Measurements from ENCODE around the gene KLF6.

The KLF6 gene

GRCh38 chr10:3780771-3781467 is 4.1 kb downstream of the KLF6 start:
- Histone ChIP-seq H3K9me3 (ENCODE audit: control insufficient read depth, insufficient read depth, low read depth, low read length) (no peaks in the 10 kb centered on the region), H3K27ac (ENCODE audit: extremely low read depth, low read depth, low read length) (no peak overlapping the region), H3K4me1 (ENCODE audit: control insufficient read depth, insufficient read depth, low read length) (peaks cover 15% of the 10 kb centered on the region), H3K36me3 (ENCODE audit: control insufficient read depth in 2 of 2, insufficient read depth in 1 of 2, low read length in 2 of 2) (peaks cover 14 to 55% of the 10 kb centered on the region in 2 experiments), H3K4me3 (ENCODE audit: low read depth, low read length) (no peak overlapping the region)
- POLR2A ChIA-PET = interaction anchor here (0.5 kb wide), 1 partner anchor 32 kb away, joined by 7 read pairs; no protein-coding TSS in a partner anchor
- CTCF ChIA-PET = no interaction called here
- TF ChIP-seq EGR2 (tag by site-specific recombination; IDR thresholded peaks at IDR 0.05; ENCODE audit: low read depth) = no peak
- no peak for TF ChIP-seq ZNF311 (tag by site-specific recombination; IDR thresholded peaks at IDR 0.05; ENCODE audit: borderline replicate concordance)
- TF ChIP-seq ZNF514 (tag by site-specific recombination; IDR thresholded peaks at IDR 0.05) = no peak
- no peak for TF ChIP-seq ZNF362 (tag by site-specific recombination; IDR thresholded peaks at IDR 0.05)
- TF ChIP-seq, protein P1, sequence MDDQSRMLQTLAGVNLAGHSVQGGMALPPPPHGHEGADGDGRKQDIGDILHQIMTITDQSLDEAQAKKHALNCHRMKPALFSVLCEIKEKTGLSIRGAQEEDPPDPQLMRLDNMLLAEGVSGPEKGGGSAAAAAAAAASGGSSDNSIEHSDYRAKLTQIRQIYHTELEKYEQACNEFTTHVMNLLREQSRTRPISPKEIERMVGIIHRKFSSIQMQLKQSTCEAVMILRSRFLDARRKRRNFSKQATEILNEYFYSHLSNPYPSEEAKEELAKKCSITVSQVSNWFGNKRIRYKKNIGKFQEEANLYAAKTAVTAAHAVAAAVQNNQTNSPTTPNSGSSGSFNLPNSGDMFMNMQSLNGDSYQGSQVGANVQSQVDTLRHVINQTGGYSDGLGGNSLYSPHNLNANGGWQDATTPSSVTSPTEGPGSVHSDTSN (CRISPR knock-in tag; IDR thresholded peaks at IDR 0.05) = no peak
- TF ChIP-seq GLI4 (tag by site-specific recombination; IDR thresholded peaks at IDR 0.05) = no peak
- TF ChIP-seq, protein P2, sequence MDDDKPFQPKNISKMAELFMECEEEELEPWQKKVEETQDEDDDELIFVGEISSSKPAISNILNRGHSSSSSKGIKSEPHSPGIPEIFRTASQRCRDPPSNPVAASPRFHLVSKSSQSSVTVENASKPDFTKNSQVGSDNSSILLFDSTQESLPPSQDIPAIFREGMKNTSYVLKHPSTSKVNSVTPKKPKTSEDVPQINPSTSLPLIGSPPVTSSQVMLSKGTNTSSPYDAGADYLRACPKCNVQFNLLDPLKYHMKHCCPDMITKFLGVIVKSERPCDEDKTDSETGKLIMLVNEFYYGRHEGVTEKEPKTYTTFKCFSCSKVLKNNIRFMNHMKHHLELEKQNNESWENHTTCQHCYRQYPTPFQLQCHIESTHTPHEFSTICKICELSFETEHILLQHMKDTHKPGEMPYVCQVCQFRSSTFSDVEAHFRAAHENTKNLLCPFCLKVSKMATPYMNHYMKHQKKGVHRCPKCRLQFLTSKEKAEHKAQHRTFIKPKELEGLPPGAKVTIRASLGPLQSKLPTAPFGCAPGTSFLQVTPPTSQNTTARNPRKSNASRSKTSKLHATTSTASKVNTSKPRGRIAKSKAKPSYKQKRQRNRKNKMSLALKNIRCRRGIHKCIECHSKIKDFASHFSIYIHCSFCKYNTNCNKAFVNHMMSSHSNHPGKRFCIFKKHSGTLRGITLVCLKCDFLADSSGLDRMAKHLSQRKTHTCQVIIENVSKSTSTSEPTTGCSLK (tag by site-specific recombination; IDR thresholded peaks at IDR 0.05) = no peak
- no peak for TF ChIP-seq ZNF148 (tag by site-specific recombination; IDR thresholded peaks at IDR 0.05; ENCODE audit: borderline replicate concordance)
- TF ChIP-seq, protein P3, sequence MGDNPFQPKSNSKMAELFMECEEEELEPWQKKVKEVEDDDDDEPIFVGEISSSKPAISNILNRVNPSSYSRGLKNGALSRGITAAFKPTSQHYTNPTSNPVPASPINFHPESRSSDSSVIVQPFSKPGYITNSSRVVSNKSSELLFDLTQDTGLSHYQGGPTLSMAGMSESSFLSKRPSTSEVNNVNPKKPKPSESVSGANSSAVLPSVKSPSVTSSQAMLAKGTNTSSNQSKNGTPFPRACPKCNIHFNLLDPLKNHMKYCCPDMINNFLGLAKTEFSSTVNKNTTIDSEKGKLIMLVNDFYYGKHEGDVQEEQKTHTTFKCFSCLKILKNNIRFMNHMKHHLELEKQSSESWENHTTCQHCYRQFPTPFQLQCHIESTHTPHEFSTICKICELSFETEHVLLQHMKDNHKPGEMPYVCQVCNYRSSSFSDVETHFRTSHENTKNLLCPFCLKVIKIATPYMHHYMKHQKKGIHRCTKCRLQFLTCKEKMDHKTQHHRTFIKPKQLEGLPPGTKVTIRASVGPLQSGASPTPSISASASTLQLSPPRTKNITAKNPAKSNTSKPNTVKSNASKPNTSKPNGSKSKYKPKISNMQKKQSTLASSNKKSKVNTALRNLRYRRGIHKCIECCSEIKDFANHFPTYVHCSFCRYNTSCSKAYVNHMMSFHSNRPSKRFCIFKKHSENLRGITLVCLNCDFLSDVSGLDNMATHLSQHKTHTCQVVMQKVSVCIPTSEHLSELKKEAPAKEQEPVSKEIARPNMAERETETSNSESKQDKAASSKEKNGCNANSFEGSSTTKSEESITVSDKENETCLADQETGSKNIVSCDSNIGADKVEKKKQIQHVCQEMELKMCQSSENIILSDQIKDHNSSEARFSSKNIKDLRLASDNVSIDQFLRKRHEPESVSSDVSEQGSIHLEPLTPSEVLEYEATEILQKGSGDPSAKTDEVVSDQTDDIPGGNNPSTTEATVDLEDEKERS (tag by site-specific recombination; IDR thresholded peaks at IDR 0.05) = no peak
- no peak for TF ChIP-seq ZNF654 (tag by site-specific recombination; IDR thresholded peaks at IDR 0.05; ENCODE audit: low read depth)
- no peak for TF ChIP-seq ZNF621 (tag by site-specific recombination; IDR thresholded peaks at IDR 0.05)
- no peak for TF ChIP-seq ZNF544 (tag by site-specific recombination; IDR thresholded peaks at IDR 0.05)
- TF ChIP-seq ZNF529 (tag by site-specific recombination; IDR thresholded peaks at IDR 0.05; ENCODE audit: insufficient replicate concordance) = no peak
- no peak for TF ChIP-seq ZNF670 (tag by site-specific recombination; IDR thresholded peaks at IDR 0.05; ENCODE audit: low read depth)
- no peak for TF ChIP-seq ZNF747 (tag by site-specific recombination; IDR thresholded peaks at IDR 0.05)
- TF ChIP-seq ZNF571 (tag by site-specific recombination; IDR thresholded peaks at IDR 0.05) = no peak
- TF ChIP-seq ZNF639 (tag by site-specific recombination; IDR thresholded peaks at IDR 0.05) = no peak
- TF ChIP-seq ZBTB21 (tag by site-specific recombination; IDR thresholded peaks at IDR 0.05) = no peak
